CD4-positive, alpha-beta memory T cell (primary cell): ENCODE results near the gene NOP14. TPM values are rescaled to one million over a fixed set of nuclear protein-coding genes. Genes with fewer than 3 reads are reported as not detected.

Experiments used
- CTCF ChIA-PET: fragments of 350-600 bp; sonication (Branson Sonifier 250); formaldehyde crosslinking; loops from one replicate; lab custom pipeline; 2021; ENCODE audit warnings: inconsistent platforms; ENCODE audit not compliant: partially characterized antibody; lab: Charles Lee
- POLR2A ChIA-PET: fragments of 350-600 bp; sonication (Branson Sonifier 250); formaldehyde crosslinking; loops from one replicate; lab custom pipeline; 2021; ENCODE audit not compliant: partially characterized antibody; lab: Charles Lee
- DNase-seq, 5 donors: peaks; one replicate each; pipeline versions ENCODE4 v3.0.0 to v3.0.0-alpha.2; 2020 to 2022; ENCODE audit warnings: mixed read lengths in 1 of 5
- H3K27ac ChIP-seq: one replicate; pipeline ENCODE4 v1.7.0; 2013; ENCODE audit warnings: low read depth, low read length
- H3K27me3 ChIP-seq: 2 replicates; pipeline ENCODE4 v1.7.0; 2013; ENCODE audit warnings: mild to moderate bottlenecking, low read length, moderate library complexity; ENCODE audit not compliant: insufficient read depth
- H3K36me3 ChIP-seq: 2 replicates; pipeline ENCODE4 v1.7.0; 2013; ENCODE audit warnings: mild to moderate bottlenecking, low read length, moderate library complexity; ENCODE audit not compliant: insufficient read depth
- H3K4me1 ChIP-seq: 2 replicates; pipeline ENCODE4 v1.7.0; 2013; ENCODE audit warnings: mild to moderate bottlenecking, low read length, moderate library complexity; ENCODE audit not compliant: insufficient read depth
- H3K4me3 ChIP-seq, 2 donors: one replicate each; pipeline ENCODE4 v1.7.0; 2013; ENCODE audit warnings: low read length in 2 of 2, mild to moderate bottlenecking in 1 of 2
- H3K9me3 ChIP-seq, 2 donors: one replicate each; pipeline ENCODE4 v1.7.0; 2013; ENCODE audit warnings: low read length in 2 of 2, control low read depth in 1 of 2; ENCODE audit not compliant: control insufficient read depth in 1 of 2
- H3K27ac Mint-ChIP-seq, 7 donors: one replicate each; pipeline ENCODE4 v1.8.0; 2020 to 2021; ENCODE audit warnings: mixed read lengths in 7 of 7, mild to moderate bottlenecking in 6 of 7, inconsistent platforms in 3 of 7, moderate library complexity in 3 of 7
- H3K27me3 Mint-ChIP-seq, 2 donors: one replicate each; pipeline ENCODE4 v1.8.0; 2020 to 2021; ENCODE audit warnings: mixed read lengths in 2 of 2
- H3K36me3 Mint-ChIP-seq, 2 donors: one replicate each; pipeline ENCODE4 v1.8.0; 2020 to 2021; ENCODE audit warnings: mixed read lengths in 2 of 2, inconsistent platforms in 1 of 2, mild to moderate bottlenecking in 1 of 2
- H3K4me1 Mint-ChIP-seq, 4 donors: one replicate each; pipeline ENCODE4 v1.8.0; 2020 to 2021; ENCODE audit warnings: mixed read lengths in 4 of 4, mild to moderate bottlenecking in 1 of 4
- H3K4me3 Mint-ChIP-seq, 8 donors: one replicate each; pipeline ENCODE4 v1.8.0; 2020 to 2021; ENCODE audit warnings: mixed read lengths in 8 of 8, mild to moderate bottlenecking in 7 of 8, moderate library complexity in 6 of 8, inconsistent platforms in 3 of 8
- H3K9me3 Mint-ChIP-seq, 8 donors: one replicate each; pipeline ENCODE4 v1.8.0; 2020 to 2021; ENCODE audit warnings: mixed read lengths in 8 of 8, mild to moderate bottlenecking in 5 of 8, inconsistent platforms in 3 of 8, moderate library complexity in 1 of 8
- intact Hi-C: fragments of 100-400 bp; cut with micrococcal nuclease; formaldehyde crosslinking; loops from one replicate; pipeline ENCODE4 v1.15.1; 2023
- polyA plus RNA-seq, 2 donors: library from polyadenylated mRNA; unstranded; fragments of 300-500 nt; fragmentation: Illumina TruSeq; gene quantifications; one replicate each; pipeline ENCODE4 v1.2.3, GENCODE V29; 2021
- total RNA-seq, 2 experiments: library from RNA; stranded (reverse); gene quantifications; one replicate each; pipeline ENCODE4 v1.2.3, GENCODE V29; 2021

Gene NOP14
- total and polyA plus RNA-seq, 4 experiments from 2014 or later: 2.6 to 41.4 (median 38.4) TPM

DNA sequence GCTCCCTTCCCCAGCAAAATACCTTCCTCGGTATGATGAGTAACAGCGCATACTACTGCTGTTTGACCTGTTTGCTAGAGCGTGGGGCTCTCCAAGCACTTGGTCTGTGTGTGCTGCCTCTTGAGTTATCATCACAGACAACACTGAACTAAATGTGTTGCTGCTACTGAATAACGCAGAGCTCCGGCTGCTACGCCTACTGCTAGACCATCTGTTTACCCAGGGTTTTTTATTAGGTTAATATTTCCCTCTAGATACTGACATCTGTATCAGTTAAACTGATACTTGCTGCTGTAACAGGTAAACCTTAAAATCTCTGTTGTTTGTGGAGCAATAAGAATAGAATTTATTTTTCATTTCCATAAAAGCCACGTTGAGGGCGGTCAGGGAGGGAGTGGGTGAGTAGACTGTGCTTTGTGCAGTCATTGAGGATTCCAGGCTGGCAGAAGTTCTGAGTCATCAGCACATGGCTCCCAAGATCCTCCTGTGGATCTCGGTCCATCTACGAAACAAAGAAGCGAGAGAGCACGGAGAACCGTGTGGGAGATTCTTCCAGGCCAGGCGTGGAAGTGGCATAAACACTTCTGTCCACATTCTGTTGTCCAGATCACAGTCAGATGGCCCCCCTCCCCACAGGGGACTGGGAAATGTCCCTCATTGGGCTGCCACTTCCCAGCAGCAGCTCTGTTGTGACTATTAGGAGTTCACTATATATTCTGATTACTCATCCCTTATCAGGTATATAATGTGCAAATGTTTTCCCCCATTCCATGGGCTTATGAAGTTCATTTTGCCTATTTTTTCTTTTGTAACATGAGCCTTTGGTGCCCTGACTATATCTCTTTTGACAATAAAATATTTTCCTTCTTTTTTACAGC lies 14.2 kb upstream of the NOP14 start:
- ChIA-PET POLR2A (interaction anchor here (1.2 kb wide), 1 partner anchor 14 kb away, joined by 5 read pairs; the partner anchor contains the start of genes GRK4 and NOP14), CTCF (interaction anchor here (0.6 to 4.9 kb wide), 18 partner anchors 9 to 471 kb away, joined by 3 to 23 read pairs (median 4); partner anchors contain the start of genes GRK4 and NOP14)
- peaks cover 0 to 2% of the 10 kb centered on the region in 2 donors for H3K27me3 Mint-ChIP-seq

DNA sequence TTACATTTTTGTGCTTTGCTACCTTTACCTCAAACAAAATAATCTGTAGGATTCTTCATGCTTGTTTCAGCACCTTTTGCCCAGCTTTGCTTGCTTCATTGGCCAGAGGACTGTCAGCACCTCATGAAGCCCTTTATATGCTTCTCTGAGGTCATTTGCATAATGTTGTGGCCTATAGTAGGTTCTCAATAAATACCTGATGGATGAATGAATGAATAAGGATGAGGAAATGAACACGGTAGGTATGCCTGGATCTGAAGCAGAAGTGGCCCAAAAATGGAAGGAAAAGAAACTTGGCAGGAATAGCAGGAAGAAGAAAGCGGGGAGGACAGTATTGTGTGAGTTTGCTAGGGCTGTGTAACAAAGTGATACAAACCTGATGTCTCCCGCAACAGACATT lies 8.1 kb upstream of the NOP14 start:
- Histone ChIP-seq H3K27me3 (no peaks in the 10 kb centered on the region), H3K4me1 (no peaks in the 10 kb centered on the region), H3K27ac (no peak overlapping the region), H3K9me3 (no peaks in the 10 kb centered on the region), H3K36me3 (no peaks in the 10 kb centered on the region), H3K4me3 (no peak overlapping the region)
- ChIA-PET CTCF (no interaction called here), POLR2A (no interaction called here)
- Mint-ChIP-seq H3K27ac (peak overlapping the region in 1 of 7 donors; percentile 14), H3K4me1 (no peaks in the 10 kb centered on the region), H3K27me3 (peaks cover 0 to 2% of the 10 kb centered on the region in 2 donors), H3K9me3 (no peaks in the 10 kb centered on the region), H3K4me3 (no peak overlapping the region), H3K36me3 (no peaks in the 10 kb centered on the region)
- intact Hi-C loops: no loop called here
- no peak for DNase-seq

More for the DNA sequence above, 14.2 kb upstream of the NOP14 start:
- Histone ChIP-seq H3K36me3 (no peaks in the 10 kb centered on the region), H3K27me3 (no peaks in the 10 kb centered on the region), H3K4me3 (no peak overlapping the region), H3K4me1 (no peaks in the 10 kb centered on the region), H3K27ac (no peak overlapping the region), H3K9me3 (peaks cover 0 to 5% of the 10 kb centered on the region in 2 donors)
- no peaks in the 10 kb centered on the region for H3K36me3 Mint-ChIP-seq
- peaks cover 0 to 12% (median 1%) of the 10 kb centered on the region in 8 donors for H3K9me3 Mint-ChIP-seq
- intact Hi-C loops: loop anchor here (1.0 kb wide), 1 partner anchor 60 kb away; no protein-coding TSS in a partner anchor
- H3K4me3 Mint-ChIP-seq: no peak overlapping the region
- H3K27ac Mint-ChIP-seq: no peak overlapping the region
- peaks cover 0 to 4% (median 2%) of the 10 kb centered on the region in 4 donors for H3K4me1 Mint-ChIP-seq
- no peak for DNase-seq

DNA sequence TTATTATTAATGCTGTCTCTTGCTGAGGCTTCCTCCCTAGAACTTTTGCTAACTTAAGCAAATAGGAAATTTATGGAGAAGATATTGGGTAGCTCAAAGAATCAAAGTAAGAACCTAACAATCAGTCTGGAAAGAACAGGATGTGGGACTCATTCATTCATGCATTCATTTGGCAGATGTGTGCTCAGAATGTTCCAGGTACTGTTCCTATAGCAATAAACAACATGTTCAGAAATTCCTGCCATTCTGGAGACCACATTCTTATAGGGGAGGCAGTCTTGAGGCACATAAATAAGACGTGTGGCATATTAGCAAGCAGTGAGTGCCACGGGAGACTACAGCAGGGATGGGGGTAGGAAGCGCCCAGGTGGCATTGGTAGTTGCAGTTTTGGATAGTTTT lies 5.2 kb upstream of the NOP14 start:
- intact Hi-C loops: no loop called here
- H3K27me3 ChIP-seq: no peaks in the 10 kb centered on the region
- no peaks in the 10 kb centered on the region for H3K9me3 Mint-ChIP-seq
- H3K27ac Mint-ChIP-seq: peak overlapping the region in 1 of 7 donors; percentile 53
- no peaks in the 10 kb centered on the region for H3K9me3 ChIP-seq
- DNase-seq: no peak
- no peak overlapping the region for H3K4me3 ChIP-seq
- H3K4me1 Mint-ChIP-seq: peaks cover 3 to 10% (median 7%) of the 10 kb centered on the region in 4 donors
- CTCF ChIA-PET: interaction anchor here (1.6 to 2.1 kb wide), 2 partner anchors 10 to 14 kb away, joined by 3 to 9 read pairs; no protein-coding TSS in a partner anchor
- POLR2A ChIA-PET: no interaction called here
- no peaks in the 10 kb centered on the region for H3K36me3 ChIP-seq
- no peak overlapping the region for H3K4me3 Mint-ChIP-seq
- peaks cover 0 to 2% of the 10 kb centered on the region in 2 donors for H3K27me3 Mint-ChIP-seq
- H3K36me3 Mint-ChIP-seq: peaks cover 0 to 3% of the 10 kb centered on the region in 2 donors
- peaks cover 10% of the 10 kb centered on the region for H3K4me1 ChIP-seq
- no peak overlapping the region for H3K27ac ChIP-seq

DNA sequence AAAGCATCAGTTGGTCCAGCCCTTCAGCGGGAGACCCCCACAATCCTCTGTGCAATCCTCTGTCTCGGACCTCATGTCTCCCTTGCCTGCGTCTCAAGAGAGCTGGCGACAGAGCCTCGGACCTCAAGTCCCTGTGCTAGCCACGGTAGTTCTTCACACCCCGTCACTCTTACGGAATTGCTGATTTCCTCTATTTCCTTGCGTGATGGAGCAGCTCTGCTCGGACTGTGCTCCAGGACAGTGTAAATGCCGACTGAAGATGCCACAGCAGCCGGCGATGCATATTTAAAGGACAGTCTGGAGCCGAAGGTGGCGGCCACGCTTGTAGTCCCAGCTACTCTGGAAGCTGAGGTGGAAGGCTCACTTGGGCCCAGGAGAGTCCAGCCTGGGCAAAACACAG lies 2.1 kb upstream of the NOP14 start:
- H3K27ac Mint-ChIP-seq: peak overlapping the region in 3 of 7 donors; percentile 25 to 87 (median 64)

DNA sequence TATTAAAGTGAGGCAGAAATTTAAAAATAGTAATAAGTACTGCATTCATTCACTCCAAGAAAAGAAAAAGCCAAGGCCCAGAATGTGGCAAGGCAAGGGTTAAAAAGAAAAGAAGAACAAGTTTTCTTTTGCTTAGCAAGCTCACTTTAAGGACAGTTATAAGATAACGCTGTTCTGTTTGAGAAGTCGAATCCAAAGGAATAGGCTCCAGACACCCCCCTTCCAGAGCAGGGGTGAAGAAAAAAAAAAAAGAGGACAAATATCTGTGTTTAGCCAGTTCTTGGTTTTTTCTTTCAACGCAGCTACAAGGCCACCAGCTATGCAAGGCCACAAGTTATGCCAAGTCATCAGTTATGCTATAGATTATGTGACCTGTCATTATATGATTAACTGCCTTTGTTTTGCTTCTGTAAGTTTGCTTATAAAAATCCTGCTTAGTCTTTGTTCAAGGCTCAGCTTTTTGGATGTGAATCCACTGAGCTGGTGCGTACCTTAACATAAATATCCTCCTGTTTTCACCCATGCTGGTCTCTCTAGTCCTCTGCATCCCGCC lies 1.6 kb upstream of the NOP14 start:
- intact Hi-C loops: loop anchor here (5.0 kb wide), 2 partner anchors 83 to 1252 kb away; partner anchors contain the start of gene SLBP
- Histone ChIP-seq H3K27me3 (no peaks in the 10 kb centered on the region), H3K4me1 (peaks cover 33% of the 10 kb centered on the region), H3K4me3 (peak overlapping the region; percentile 29 to 68), H3K9me3 (no peaks in the 10 kb centered on the region), H3K27ac (no peak overlapping the region), H3K36me3 (no peaks in the 10 kb centered on the region)
- CTCF ChIA-PET: interaction anchor here (2.0 to 4.2 kb wide), 3 partner anchors 12 to 14 kb away, joined by 9 to 28 read pairs (median 10); no protein-coding TSS in a partner anchor
- peak overlapping the region in 6 of 7 donors; percentile 76 to 89 (median 85) for H3K27ac Mint-ChIP-seq
- no peaks in the 10 kb centered on the region for H3K27me3 Mint-ChIP-seq
- H3K36me3 Mint-ChIP-seq: peaks cover 0 to 13% of the 10 kb centered on the region in 2 donors
- peaks cover 18 to 40% (median 24%) of the 10 kb centered on the region in 4 donors for H3K4me1 Mint-ChIP-seq
- no peaks in the 10 kb centered on the region for H3K9me3 Mint-ChIP-seq
- no peak for DNase-seq
- H3K4me3 Mint-ChIP-seq: peak overlapping the region; percentile 78 to 93 (median 89)
- POLR2A ChIA-PET: interaction anchor here (1.6 to 2.1 kb wide), 2 partner anchors 127 to 429 kb away, joined by 8 to 9 read pairs; partner anchors contain the start of gene FAM193A

More for the DNA sequence above, 2.1 kb upstream of the NOP14 start:
- Histone ChIP-seq H3K27ac (no peak overlapping the region), H3K4me3 (no peak overlapping the region), H3K4me1 (peaks cover 29% of the 10 kb centered on the region), H3K36me3 (no peaks in the 10 kb centered on the region), H3K9me3 (no peaks in the 10 kb centered on the region), H3K27me3 (no peaks in the 10 kb centered on the region)
- Mint-ChIP-seq H3K27me3 (no peaks in the 10 kb centered on the region), H3K36me3 (peaks cover 0 to 12% of the 10 kb centered on the region in 2 donors), H3K4me3 (peak overlapping the region; percentile 24 to 93 (median 84)), H3K4me1 (peaks cover 16 to 35% (median 21%) of the 10 kb centered on the region in 4 donors), H3K9me3 (no peaks in the 10 kb centered on the region)
- intact Hi-C loops: no loop called here
- POLR2A ChIA-PET: interaction anchor here (1.2 kb wide), 1 partner anchor 30 kb away, joined by 4 read pairs; no protein-coding TSS in a partner anchor
- CTCF ChIA-PET: interaction anchor here (2.5 to 4.2 kb wide), 2 partner anchors 12 to 13 kb away, joined by 9 to 28 read pairs; no protein-coding TSS in a partner anchor
- DNase-seq: no peak

DNA sequence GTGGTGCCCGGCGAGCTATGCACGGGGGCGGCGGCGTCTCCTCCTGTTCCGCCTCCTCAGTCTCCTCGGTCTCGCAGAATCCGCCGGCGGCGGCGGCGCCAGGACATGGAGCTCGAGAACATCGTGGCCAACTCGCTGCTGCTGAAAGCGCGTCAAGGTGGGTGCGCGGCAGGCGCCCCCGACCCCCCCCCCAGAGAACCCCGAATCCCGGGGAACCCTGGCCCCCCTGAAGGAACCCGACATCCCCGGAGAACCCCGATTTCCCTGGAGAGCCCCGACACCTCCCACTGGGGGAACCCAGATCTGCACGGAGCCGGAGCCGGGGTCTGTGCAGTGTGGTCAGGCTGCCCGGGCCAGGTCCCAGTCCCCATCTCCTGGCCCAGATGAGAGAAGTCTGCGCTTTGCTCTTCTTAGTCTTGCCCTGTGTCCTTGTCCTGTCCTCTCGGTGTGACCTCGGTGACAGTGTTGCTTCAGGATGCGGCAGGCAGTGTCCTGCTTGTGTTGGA lies 813 bp upstream of the NOP14 start:
- H3K4me1 Mint-ChIP-seq: peaks cover 22 to 47% (median 30%) of the 10 kb centered on the region in 4 donors
- H3K9me3 ChIP-seq: no peaks in the 10 kb centered on the region
- H3K27me3 ChIP-seq: no peaks in the 10 kb centered on the region
- H3K9me3 Mint-ChIP-seq: no peaks in the 10 kb centered on the region
- ChIA-PET CTCF (interaction anchor here (1.0 to 4.2 kb wide), 5 partner anchors 11 to 205 kb away, joined by 3 to 28 read pairs (median 5); no protein-coding TSS in a partner anchor), POLR2A (interaction anchor here (0.7 to 6.2 kb wide), 24 partner anchors 9 to 702 kb away, joined by 3 to 82 read pairs (median 4); partner anchors contain the start of genes FAM193A, HTT, HTT-AS and MXD4)
- intact Hi-C loops: loop anchor here (1.0 to 5.0 kb wide), 10 partner anchors 19 to 1252 kb away; partner anchors contain the start of genes ADD1, CFAP99, HTT and HTT-AS
- H3K36me3 ChIP-seq: no peaks in the 10 kb centered on the region
- H3K4me3 ChIP-seq: peak overlapping the region; percentile 29 to 68
- peak overlapping the region; percentile 76 to 93 (median 86) for H3K27ac Mint-ChIP-seq
- peaks cover 36% of the 10 kb centered on the region for H3K4me1 ChIP-seq
- peak overlapping the region; percentile 83 for H3K27ac ChIP-seq
- peak overlapping the region; percentile 78 to 93 (median 89) for H3K4me3 Mint-ChIP-seq
- no peaks in the 10 kb centered on the region for H3K27me3 Mint-ChIP-seq
- peaks cover 0 to 18% of the 10 kb centered on the region in 2 donors for H3K36me3 Mint-ChIP-seq
- no peak for DNase-seq
